8988T (cell line): ENCODE results near the gene RAB30.
A peak's percentile ranks its signal among the peaks of the same experiment; 100 is the strongest.

Source experiments
- DNase-seq: peaks from one replicate; pipeline ENCODE4 v3.0.0; 2011

Gene RAB30, protein sequence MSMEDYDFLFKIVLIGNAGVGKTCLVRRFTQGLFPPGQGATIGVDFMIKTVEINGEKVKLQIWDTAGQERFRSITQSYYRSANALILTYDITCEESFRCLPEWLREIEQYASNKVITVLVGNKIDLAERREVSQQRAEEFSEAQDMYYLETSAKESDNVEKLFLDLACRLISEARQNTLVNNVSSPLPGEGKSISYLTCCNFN

DNA sequence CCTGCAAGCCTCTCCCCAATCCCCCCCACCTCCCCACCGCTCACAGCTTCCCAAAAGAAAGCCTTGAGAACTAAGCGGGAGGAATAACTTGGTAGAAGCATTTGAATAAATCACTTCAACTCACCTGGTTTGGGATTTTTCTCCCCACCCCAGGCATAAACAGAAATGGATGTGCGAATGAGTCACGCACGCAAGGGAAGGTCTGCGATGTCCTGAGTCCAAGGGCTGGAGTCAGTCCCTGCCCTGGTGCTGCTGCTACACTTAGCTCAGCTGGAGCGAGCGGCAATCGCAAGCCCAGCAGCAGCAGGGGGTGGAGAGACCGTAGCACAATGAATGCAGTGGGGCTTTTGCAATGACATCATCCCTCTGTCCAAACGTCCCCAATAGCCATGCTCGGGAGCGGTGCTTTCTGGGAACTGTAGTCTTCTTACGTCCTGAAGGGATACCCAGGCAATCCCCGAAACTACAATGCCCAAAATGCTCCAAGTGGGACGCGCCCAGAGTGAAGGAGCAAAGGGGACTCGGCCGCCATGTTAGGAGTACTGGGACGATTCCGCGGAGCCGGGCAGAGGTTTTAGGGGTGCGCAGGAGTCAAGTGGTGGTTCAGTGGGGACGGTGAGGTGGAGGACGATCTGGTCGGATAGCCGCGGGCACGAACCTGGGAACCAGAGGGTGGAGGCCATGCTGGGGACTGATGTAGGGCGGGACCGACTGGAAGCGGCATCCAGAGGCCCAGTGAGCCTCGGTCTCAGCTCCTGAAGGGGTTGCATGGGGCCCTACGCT lies at the start of gene RAB30:
Gene RAB30 (minus strand): TSS at position 331 of the 783 bp plus-strand sequence. CDS start 74,581 bp downstream, outside the sequence.
- DNase-seq: peak; percentile 80

- DNase-seq: no peak
These were observed 48.6 kb upstream of the RAB30 start for GRCh38 chr11:83120327-83120726.

DNA sequence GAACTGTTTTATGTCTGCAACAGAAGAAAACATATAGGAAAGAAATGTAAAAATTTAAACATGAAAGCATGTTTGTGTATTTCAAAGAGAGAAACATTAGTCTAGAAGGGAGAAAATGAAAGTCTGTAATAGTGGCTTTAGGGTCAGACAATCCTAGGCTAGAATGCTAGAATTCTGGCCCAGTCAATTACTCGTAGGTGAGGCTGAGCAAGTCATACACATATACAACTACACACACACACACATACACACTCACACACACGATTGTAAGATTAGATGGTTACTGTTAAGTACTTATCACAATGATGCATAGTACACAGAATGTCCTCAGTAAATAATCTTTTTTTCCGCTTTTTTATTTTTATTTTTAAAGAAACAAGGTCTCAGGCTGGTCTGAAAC lies 47.5 kb upstream of the RAB30 start:
- DNase-seq: no peak

DNA sequence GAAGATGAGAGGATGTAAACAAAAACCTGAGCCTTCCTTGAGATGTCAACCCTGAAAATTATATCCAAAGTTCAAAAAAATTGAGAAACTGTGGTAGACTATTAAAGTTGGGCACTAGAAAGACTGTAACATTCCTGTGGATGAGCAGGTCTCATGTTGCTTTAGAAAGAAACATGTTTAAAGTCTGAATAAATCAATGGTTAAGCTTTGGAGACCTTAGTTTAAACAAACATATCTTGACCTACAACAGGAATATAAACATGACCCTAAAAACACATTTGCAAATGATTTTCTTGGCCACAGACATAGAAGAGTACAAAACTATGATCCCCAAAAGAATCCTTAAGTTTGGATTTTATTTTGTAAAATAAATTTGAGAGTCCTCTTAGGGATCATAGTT lies 47.1 kb upstream of the RAB30 start:
- no peak for DNase-seq

DNA sequence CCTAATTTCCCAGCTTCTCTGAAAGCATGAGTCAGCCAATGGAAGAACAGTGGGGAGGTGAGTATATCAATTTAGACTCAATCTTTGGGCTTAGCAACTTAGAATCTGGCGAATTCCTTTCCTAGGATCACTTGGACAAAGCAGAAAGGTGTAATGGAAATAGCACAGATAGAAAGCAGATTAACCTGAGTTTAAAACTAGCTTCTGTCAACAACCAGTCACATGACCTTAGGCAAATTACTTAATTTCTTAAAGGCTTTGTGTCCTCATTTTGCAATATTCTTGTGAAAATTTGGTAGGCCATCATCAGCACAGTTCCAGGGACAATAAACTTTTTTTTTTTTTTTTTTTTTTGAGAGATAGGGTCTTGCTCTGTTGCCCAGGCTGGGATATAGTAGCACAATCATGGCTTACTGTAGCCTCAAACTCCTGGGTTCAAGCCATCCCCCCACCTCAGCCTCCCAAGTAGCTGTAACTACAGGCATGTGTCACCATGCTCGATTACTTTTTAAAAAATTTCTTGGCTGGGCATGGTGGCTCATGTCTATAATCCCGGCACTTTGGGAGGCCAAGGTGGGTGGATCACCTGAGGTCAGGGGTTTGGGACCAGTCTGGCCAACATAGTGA lies 44.4 kb upstream of the RAB30 start:
- no peak for DNase-seq

DNA sequence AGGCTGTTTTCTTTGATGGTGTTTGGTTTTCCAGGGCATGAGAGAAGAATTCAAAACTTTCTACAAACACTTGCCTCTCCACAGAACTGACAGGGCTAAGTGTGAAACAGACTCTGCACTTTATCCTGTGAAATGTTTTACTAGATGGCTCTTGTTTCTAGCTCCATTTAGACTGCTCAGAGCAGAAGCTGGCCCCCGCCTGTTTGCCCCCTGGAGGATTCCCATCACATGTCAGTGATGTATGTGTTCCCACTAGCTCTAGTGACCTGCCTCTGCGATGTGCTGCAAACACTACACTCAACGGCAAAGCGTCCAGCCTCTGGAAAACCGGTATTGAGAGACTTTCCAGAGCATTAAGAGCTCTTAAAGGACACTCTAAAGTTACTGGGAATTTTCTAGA lies 43.9 kb upstream of the RAB30 start:
- no peak for DNase-seq

- no peak for DNase-seq
These were observed 43.3 kb upstream of the RAB30 start for GRCh38 chr11:83115026-83115425.

- DNase-seq: no peak
These were observed 41.2 kb upstream of the RAB30 start for GRCh38 chr11:83112886-83113285.

DNA sequence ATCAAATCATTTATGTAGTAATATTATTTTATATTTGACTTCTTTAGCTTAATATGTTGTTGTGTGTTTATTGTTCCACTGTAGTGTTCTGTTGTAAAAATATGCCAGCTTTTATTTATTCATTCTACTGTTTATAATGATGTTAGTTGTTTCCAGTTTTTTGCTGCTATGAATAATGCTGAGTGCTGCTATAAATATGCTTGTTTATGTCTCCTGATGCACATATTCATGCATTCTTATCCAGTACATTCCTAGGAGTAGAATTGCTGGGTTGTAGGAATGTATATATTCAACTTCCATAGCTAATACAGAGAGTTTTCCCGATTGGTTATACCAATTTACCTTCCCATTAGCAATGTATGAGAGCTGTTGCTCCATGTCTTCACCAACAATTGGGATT lies 33.5 kb upstream of the RAB30 start:
- DNase-seq: no peak

- no peak for DNase-seq
These were observed 31.1 kb upstream of the RAB30 start for GRCh38 chr11:83102834-83103233.

DNA sequence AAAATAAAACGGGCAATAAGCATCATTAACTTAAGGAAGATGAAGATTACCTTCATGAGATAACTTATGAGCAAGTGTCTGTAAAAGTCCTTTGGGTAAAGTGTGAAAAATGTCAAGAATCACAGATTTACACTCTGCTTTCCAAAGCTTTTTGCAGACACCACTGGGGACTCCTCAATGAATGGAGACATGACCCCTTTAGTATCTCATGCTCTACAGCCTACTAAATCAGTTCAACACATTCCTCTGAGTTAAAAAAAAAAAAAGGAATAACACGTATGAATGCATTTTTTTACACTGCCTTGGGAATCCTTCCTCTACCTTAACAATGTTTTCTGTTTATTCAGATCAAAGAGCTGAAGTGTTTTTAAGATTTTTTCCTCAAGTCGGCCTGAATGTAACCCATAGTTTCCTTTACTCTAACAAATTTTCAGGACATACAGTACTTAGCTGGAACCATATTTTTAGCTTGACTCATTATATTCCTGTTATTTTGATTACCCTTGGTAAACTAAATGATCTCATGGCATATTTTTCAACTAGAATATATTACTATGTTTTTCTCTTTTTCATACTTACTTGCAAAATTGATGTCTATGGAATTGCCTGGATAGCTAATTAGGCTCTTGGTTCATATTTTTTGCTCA lies 25.9 kb upstream of the RAB30 start:
- no peak for DNase-seq

DNA sequence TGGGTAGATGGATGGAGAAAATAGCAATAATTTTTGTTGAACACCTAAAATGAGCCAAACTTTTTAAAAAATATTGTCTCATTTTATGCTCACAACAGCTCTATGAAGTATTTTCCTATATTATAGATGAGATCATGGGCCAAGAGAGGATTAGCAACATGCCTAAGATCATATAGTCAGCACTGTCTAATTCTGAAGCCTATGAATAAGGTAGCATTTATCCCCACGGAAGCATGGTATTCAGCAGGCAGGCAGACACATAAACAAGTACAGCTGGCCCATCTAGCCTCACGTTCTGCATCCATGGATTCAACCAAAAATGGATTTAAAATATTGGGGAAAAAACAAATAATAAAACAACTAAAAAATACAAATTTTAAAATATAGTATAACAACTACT lies 21.9 kb upstream of the RAB30 start:
- no peak for DNase-seq

- DNase-seq: no peak
These were observed 21.0 kb upstream of the RAB30 start for GRCh38 chr11:83092488-83093384.

- DNase-seq: no peak
These were observed 17.3 kb upstream of the RAB30 start for GRCh38 chr11:83088965-83089364.

DNA sequence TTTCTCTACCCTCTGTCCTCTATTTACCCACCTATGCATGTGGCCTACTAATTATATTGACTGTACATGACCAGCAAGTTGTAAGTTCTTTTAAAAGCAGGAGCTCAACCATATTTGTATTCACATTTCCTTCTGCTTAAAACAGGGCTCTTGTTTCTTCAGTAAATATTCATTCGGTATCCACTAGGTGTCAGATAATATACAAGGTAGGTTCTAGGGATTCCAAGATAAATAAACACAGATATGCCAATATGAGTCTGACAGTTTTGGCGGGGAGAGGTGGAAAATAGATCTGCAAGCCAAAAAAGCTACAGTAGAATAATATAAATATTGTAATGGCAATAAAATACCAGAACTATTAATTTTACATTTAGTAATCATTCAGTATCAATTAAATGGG lies 15.3 kb upstream of the RAB30 start:
- no peak for DNase-seq

DNA sequence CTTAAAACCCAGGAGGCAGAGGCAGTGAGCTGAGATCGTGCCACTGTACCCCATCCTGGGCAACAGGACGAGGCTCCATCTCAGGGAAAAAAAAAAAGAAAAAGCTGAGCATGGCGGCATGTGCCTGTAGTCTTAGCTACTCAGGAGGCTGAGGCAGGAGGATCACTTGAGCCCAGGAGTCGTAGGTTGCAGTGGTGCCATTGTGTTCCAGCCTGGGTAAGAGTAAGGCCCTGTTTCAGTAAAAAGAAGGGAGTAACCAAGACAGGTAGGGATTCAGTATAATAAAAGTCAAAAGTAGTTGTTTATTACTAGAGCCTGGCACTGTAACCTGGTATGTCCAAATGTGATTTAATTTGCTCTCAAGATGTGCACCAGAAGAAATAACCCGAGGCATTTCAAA lies 8.1 kb upstream of the RAB30 start:
- no peak for DNase-seq

DNA sequence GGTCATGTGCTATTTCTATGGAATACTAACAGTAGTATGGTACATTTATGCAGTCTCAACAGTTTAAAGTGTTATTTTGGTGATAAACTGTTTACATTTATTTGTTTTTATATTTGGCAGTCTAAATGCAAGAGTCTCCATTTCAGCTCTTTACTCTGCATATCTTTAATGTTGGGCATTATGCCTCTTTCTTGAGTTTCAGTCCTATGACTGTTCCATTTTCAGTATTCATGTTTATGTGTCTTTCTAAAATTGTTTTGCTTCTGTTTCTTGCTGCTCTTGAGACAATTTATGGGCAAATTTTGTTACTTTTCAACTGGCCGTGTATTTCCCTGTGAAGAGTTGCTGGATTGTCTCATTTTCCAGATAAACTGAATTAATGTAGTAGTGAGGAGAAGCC lies 6.6 kb upstream of the RAB30 start:
- no peak for DNase-seq

DNA sequence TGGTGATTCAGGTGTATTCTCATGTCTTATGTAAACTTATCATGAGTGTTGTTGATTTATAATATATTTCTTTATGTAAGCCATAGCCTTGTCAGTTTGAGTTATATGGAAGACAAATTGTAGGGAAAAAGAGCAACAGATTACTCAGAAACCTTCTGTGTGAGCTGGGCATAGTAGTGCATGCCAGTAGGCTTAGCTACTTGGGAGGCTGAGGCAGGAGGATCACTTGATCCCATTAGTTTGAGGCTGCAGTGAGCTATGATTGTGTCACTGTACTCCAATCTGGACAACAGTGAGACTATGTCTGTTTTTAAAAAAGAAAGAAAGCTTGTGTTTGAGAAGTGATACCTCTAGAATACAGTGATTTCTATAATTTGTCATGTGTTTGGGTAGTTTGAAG lies 2.2 kb upstream of the RAB30 start:
- no peak for DNase-seq

- no peak for DNase-seq
These were observed 1.6 kb upstream of the RAB30 start for GRCh38 chr11:83073258-83073657.

GRCh38 chr11:83072350-83073242 lies 899 bp upstream of the RAB30 start:
- DNase-seq: no peak

DNA sequence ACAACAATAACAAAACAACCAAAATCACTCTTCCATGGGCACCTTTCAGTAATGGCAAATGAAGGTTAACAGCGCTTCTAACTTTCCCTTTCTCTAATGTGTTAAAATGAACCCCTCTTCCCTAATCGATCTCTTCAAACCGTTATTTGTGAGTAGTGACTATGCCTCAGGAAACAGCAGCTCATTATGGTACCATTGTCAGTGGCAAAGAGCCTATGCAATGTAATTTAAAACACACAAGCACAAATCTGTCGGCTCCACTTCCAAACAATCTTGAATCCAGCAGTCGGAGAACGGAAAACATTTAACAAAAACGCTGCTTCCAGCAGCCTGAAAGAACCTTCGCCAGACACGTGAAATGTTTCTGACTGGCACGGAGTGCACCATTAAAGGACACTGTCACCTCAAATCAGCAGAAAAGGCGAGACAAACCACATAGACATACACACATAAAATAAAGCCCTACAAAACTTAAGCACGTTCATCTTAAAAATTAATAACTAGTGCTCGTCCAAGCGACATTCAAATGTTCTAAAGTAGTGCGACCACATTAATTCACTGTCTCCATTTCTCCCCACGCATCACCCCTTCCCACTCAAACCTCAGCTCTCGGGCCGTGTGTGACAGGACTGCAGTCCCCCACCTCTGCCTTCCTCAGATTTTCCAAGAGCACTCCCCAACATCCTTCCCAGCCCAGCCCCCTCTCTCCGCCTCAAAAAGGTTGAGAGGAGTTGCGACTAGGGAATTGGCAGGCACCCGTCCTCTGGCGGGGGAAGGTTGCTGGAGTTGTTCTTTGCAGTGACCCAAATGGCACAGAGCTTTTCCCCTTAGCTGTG lies 748 bp downstream of the RAB30 start:
- no peak for DNase-seq
